Upper lobe of left lung (tissue), 4 donors: Measurements from ENCODE around the gene DICER1.

Experiments
- CTCF ChIP-seq, 6 experiments: fragments of 450-650 bp in 4 of 6; fragments of 200-600 bp in 2 of 6; sonication (generic) in 2 of 6; IDR thresholded peaks; one replicate each; pipeline ENCODE4 v1.5.1; 2016 to 2019; ENCODE audit warnings: antibody characterized with exemption in 6 of 6
- POLR2A ChIP-seq, 4 donors: fragments of 450-650 bp; IDR thresholded peaks; one replicate each; pipeline ENCODE4 v1.5.1; 2016 to 2017; ENCODE audit warnings: antibody characterized with exemption in 4 of 4, mild to moderate bottlenecking in 2 of 4
- POLR2AphosphoS5 ChIP-seq, 2 donors: sonication (generic); formaldehyde crosslinking; IDR thresholded peaks; one replicate each; pipeline ENCODE4 v1.5.1; 2017; ENCODE audit warnings: antibody characterized with exemption in 2 of 2

GRCh38 chr14:95180966-95181741, 23.8 kb upstream of the DICER1 start:
- TF ChIP-seq CTCF (IDR thresholded peaks at IDR 0.05) (no peak), POLR2A (IDR thresholded peaks at IDR 0.05) (no peak), POLR2AphosphoS5 (IDR thresholded peaks at IDR 0.05) (no peak)
